Coronary artery (tissue), 2 donors: ENCODE data around the gene CEP112.

Source experiments
- DNase-seq: peaks from one replicate; pipeline ENCODE4 v3.0.0-alpha.2; 2017; ENCODE audit warnings: low spot score
- H3K27ac ChIP-seq, 2 donors: fragments of 200-600 bp; sonication (generic); one replicate each; pipeline ENCODE4 v1.5.1; 2016 to 2019
- H3K4me3 ChIP-seq: fragments of 200-600 bp; sonication (generic); 2 replicates; pipeline ENCODE4 v1.5.1; 2016; ENCODE audit warnings: mild to moderate bottlenecking, moderate library complexity
- TF ChIP-seq, protein P1 (sequence below): fragments of 200-600 bp; sonication (generic); IDR thresholded peaks from one replicate; pipeline ENCODE4 v1.5.1; 2019; ENCODE audit warnings: antibody characterized with exemption

Gene CEP112

DNA sequence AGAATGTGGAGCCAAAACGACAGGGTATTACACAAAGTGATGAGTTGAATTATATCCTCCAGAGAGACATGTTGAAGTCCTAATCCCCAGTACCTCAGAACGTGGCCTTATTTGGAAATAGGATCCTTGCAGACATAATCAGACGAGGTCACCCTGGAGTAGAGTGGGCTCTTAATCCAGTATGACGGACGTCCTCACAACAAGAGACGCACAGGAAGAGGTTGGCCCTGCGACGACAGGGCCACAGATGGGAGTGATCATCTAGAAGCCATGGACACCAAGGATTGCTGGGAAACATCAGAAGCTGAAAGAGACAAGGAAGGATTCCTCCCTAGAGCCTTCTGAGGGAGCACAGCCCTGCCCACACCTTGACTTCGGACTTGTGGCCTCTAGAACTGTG lies 488.0 kb downstream of the CEP112 start:
- no peak for DNase-seq
- H3K27ac ChIP-seq: no peak overlapping the region
- no peak overlapping the region for H3K4me3 ChIP-seq
- TF ChIP-seq, protein P1, sequence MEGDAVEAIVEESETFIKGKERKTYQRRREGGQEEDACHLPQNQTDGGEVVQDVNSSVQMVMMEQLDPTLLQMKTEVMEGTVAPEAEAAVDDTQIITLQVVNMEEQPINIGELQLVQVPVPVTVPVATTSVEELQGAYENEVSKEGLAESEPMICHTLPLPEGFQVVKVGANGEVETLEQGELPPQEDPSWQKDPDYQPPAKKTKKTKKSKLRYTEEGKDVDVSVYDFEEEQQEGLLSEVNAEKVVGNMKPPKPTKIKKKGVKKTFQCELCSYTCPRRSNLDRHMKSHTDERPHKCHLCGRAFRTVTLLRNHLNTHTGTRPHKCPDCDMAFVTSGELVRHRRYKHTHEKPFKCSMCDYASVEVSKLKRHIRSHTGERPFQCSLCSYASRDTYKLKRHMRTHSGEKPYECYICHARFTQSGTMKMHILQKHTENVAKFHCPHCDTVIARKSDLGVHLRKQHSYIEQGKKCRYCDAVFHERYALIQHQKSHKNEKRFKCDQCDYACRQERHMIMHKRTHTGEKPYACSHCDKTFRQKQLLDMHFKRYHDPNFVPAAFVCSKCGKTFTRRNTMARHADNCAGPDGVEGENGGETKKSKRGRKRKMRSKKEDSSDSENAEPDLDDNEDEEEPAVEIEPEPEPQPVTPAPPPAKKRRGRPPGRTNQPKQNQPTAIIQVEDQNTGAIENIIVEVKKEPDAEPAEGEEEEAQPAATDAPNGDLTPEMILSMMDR: no peak

DNA sequence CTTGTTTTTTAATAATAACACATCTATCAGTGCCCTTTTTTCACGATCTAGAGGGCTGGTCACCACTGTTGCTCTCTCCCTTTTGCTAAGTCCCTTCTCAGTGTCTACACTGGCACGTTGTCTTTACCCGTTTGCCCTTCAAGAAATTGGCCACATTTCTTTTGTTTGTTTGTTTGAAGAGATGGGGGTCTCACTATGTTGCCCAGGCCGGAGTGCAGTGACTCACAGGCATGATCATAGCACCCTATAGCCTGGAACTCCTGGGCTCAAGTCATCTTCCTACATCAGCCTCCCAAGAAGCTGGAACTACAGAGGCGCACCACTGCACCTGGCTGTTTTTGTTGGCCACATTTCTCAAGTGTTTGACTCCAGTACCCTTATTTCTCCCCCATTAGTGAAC lies 492.5 kb downstream of the CEP112 start:
- no peak for DNase-seq
- Histone ChIP-seq H3K27ac (no peak overlapping the region), H3K4me3 (no peak overlapping the region)
- TF ChIP-seq, protein P1: no peak

DNA sequence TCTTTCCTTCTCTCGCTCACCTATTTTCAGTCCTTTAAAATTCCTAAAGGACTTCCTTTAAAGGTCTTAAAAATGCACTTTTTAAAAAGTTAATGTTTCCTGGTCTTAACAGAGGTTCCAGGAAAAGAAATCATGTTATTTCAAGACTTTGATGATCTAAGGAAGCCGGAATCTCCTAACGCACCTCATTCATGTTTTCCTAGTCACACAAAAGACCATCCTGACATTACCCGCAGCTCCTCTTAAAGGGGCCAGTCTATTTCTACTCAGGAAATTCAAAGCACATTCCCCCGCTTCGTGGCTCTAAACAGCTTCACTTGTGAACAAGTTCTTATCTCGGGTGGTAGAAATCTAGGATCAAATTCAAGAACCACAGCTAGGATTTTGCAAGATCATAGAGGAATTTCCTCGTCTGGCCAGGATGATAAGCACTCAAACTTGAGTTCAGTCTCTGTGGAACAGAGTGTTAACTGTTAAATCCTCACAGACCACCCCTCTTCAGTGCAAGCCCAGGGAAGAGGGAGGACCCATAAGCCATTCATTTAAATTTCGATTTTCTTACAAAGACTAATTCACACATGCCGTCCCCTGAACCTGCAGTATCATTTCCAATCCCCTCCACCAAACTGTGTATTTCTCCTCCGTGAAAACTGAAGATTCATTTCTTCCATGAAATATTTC lies 493.4 kb downstream of the CEP112 start:
- Histone ChIP-seq H3K27ac (no peak overlapping the region), H3K4me3 (peak overlapping the region; percentile 48)
- TF ChIP-seq, protein P1: no peak
- no peak for DNase-seq

DNA sequence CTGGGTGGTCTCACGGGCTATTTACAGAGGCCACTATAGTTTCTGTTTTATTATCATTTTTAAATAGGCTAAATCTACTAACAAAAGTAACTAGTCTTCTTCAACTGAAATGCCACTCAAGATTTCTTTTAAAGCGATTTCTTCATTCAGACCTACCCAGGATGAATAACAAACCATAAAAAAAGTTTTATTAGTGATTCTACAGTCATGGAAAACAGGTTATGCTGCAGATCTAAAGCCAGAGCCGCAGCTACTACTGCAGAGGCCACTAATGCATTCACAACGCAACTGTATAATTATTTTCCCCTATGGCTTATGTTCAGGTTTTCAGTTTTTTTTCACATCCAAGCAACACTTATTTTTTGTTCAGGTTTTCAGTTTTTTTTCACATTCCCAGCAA lies 494.3 kb downstream of the CEP112 start:
- Histone ChIP-seq H3K27ac (no peak overlapping the region), H3K4me3 (no peak overlapping the region)
- no peak for DNase-seq
- TF ChIP-seq, protein P1: no peak

DNA sequence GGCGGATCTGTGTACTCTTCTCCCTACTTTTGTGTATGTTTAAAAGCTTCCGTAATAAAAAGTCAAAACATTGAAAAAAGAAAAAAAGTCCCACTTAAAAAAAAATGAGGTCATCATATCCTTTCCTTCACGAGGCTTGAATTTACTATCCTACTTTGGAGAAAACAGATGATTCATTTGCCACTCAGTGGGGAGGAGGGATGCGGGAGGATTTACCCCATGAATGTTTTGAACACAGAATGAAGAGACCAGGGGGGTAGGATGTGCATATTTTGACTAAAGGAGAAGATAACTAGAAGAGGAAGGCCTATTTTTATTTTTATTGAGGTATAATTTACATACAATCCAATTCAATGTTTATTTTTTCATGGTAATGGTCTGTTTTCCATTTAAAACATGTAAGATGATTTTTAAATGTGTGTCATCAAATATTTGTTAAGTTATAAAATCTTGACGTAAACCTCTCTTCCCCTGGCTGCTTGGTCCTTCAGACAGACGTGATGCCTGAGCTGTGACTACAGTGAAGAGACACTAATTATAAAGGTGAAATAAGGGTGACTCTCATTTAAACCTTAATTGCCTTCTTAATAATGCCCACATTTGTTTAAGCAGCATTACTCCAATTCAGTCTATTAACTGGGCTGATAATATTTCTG lies 495.1 kb downstream of the CEP112 start:
- H3K4me3 ChIP-seq: no peak overlapping the region
- H3K27ac ChIP-seq: no peak overlapping the region
- DNase-seq: no peak
- TF ChIP-seq, protein P1: no peak

DNA sequence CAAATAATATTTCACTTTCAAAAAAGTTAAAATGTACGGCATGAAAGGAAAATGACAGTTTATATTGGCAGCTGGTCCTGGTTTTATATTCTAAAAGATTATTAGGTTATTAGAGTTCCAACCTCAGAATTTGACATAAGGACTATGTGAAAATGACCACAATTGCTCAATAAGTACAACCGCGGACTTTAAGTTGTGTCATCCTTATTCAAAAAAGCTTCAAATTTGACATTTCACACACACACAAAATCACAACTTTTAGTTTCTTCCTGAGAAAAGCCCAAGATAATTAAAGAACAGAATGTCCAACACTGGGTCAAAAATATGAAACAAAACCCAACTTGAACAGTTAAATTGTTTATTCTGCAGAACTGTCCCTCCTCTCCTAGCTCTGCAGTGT lies 497.3 kb downstream of the CEP112 start:
- H3K4me3 ChIP-seq: no peak overlapping the region
- no peak overlapping the region for H3K27ac ChIP-seq
- TF ChIP-seq, protein P1: no peak
- no peak for DNase-seq
